SK-N-SH treated with all-trans-retinoic acid at 6 μM for 48 hours (cell line): ENCODE measurements around the gene MIPOL1.

ENCODE experiments used
- ATAC-seq: fragments of 200-7000 bp; cut with Tn5 transposase; 3 replicates; pipeline ENCODE4 v1.9.1; 2020; ENCODE audit warnings: mild to moderate bottlenecking, moderate library complexity
- ARNTL ChIP-seq: fragments of 450-650 bp; formaldehyde crosslinking; IDR thresholded peaks from 2 replicates; pipeline ENCODE4 v1.5.0; 2020; ENCODE audit warnings: low read depth, mild to moderate bottlenecking, moderate library complexity, borderline replicate concordance
- BACH2 ChIP-seq: fragments of 250-450 bp; sonication (Bioruptor Pico); IDR thresholded peaks from 2 replicates; pipeline ENCODE4 v1.9.0; 2021; ENCODE audit warnings: mild to moderate bottlenecking, borderline replicate concordance
- CREB5 ChIP-seq: fragments of 250-450 bp; sonication (Bioruptor Pico); IDR thresholded peaks from 2 replicates; pipeline ENCODE4 v1.5.1; 2020; ENCODE audit warnings: low read depth, mild to moderate bottlenecking, moderate library complexity
- CSDC2 ChIP-seq: fragments of 250-450 bp; sonication (Bioruptor Pico); IDR thresholded peaks from 2 replicates; pipeline ENCODE4 v1.5.0; 2020; ENCODE audit warnings: mild to moderate bottlenecking, moderate library complexity
- ESRRG ChIP-seq: fragments of 250-450 bp; sonication (Bioruptor Pico); IDR thresholded peaks from 2 replicates; pipeline ENCODE4 v1.6.1; 2021; ENCODE audit warnings: mild to moderate bottlenecking
- ISL1 ChIP-seq: fragments of 250-450 bp; sonication (Bioruptor Pico); IDR thresholded peaks from 2 replicates; pipeline ENCODE4 v2.1.2; 2022; ENCODE audit warnings: mild to moderate bottlenecking, moderate library complexity
- OSR1 ChIP-seq: fragments of 250-450 bp; sonication (Bioruptor Pico); IDR thresholded peaks from 2 replicates; pipeline ENCODE4 v1.8.0; 2022; ENCODE audit warnings: moderate library complexity, mild to moderate bottlenecking, inconsistent platforms
- PATZ1 ChIP-seq: fragments of 250-450 bp; sonication (Bioruptor Pico); IDR thresholded peaks from 2 replicates; pipeline ENCODE4 v1.8.0; 2020; ENCODE audit warnings: mild to moderate bottlenecking, moderate library complexity, borderline replicate concordance
- POU6F1 ChIP-seq: fragments of 250-450 bp; sonication (Bioruptor Pico); IDR thresholded peaks from 2 replicates; pipeline ENCODE4 v1.8.0; 2021; ENCODE audit warnings: low read depth, mild to moderate bottlenecking, moderate library complexity, borderline replicate concordance
- PPARA ChIP-seq: fragments of 250-450 bp; sonication (Bioruptor Pico); IDR thresholded peaks from 2 replicates; pipeline ENCODE4 v1.5.0; 2020; ENCODE audit warnings: mild to moderate bottlenecking, borderline replicate concordance
- RARB ChIP-seq: fragments of 250-450 bp; sonication (Bioruptor Pico); IDR thresholded peaks from 2 replicates; pipeline ENCODE4 v1.8.0; 2021; ENCODE audit warnings: mild to moderate bottlenecking, moderate library complexity
- SNAI2 ChIP-seq: fragments of 250-450 bp; sonication (Bioruptor Pico); IDR thresholded peaks from 2 replicates; pipeline ENCODE4 v1.5.0; 2020; ENCODE audit warnings: mild to moderate bottlenecking, moderate library complexity
- TCF4 ChIP-seq: fragments of 250-450 bp; sonication (Bioruptor Pico); IDR thresholded peaks from 2 replicates; pipeline ENCODE4 v1.8.0; 2021; ENCODE audit warnings: mild to moderate bottlenecking, moderate library complexity, borderline replicate concordance
- TOX ChIP-seq: fragments of 250-450 bp; sonication (Bioruptor Pico); IDR thresholded peaks from 2 replicates; pipeline ENCODE4 v1.8.0; 2021; ENCODE audit warnings: mild to moderate bottlenecking, moderate library complexity, borderline replicate concordance
- TSHZ2 ChIP-seq: fragments of 250-450 bp; sonication (Bioruptor Pico); IDR thresholded peaks from 2 replicates; pipeline ENCODE4 v1.5.0; 2020; ENCODE audit warnings: mild to moderate bottlenecking, moderate library complexity
- ZC3H10 ChIP-seq: fragments of 250-450 bp; sonication (Bioruptor Pico); IDR thresholded peaks from 2 replicates; pipeline ENCODE4 v1.5.1; 2021; ENCODE audit warnings: mild to moderate bottlenecking, moderate library complexity
- ZFP3 ChIP-seq: fragments of 250-450 bp; sonication (Bioruptor Pico); IDR thresholded peaks from 2 replicates; pipeline ENCODE4 v1.5.0; 2020; ENCODE audit warnings: mild to moderate bottlenecking, moderate library complexity
- ZFP30 ChIP-seq: fragments of 450-650 bp; formaldehyde crosslinking; IDR thresholded peaks from 2 replicates; pipeline ENCODE4 v1.5.0; 2022; ENCODE audit warnings: mild to moderate bottlenecking, moderate library complexity
- ZNF565 ChIP-seq: fragments of 450-650 bp; formaldehyde crosslinking; conservative IDR thresholded peaks from 2 replicates; pipeline ENCODE4 v1.5.0; 2020; ENCODE audit warnings: low read depth, mild to moderate bottlenecking, moderate library complexity
- ZNF8 ChIP-seq: fragments of 450-650 bp; formaldehyde crosslinking; IDR thresholded peaks from 2 replicates; pipeline ENCODE4 v1.5.0; 2020; ENCODE audit warnings: mild to moderate bottlenecking, moderate library complexity

Gene MIPOL1

GRCh38 chr14:37590428-37591139 lies 392.8 kb downstream of the MIPOL1 start:
- ATAC-seq: no peak
- no peak for TF ChIP-seq ZFP3 (CRISPR knock-in tag)
- no peak for TF ChIP-seq CSDC2 (CRISPR knock-in tag)
- TF ChIP-seq ZNF565 (CRISPR knock-in tag): no peak
- no peak for TF ChIP-seq RARB
- no peak for TF ChIP-seq OSR1
- TF ChIP-seq SNAI2 (CRISPR knock-in tag): no peak
- TF ChIP-seq TSHZ2: no peak
- TF ChIP-seq PPARA: no peak
- no peak for TF ChIP-seq PATZ1 (CRISPR knock-in tag)
- TF ChIP-seq ZC3H10: no peak
- no peak for TF ChIP-seq ISL1

GRCh38 chr14:37591311-37591940 lies 393.7 kb downstream of the MIPOL1 start:
- TF ChIP-seq POU6F1 (CRISPR knock-in tag): no peak
- no peak for TF ChIP-seq ARNTL (CRISPR knock-in tag)
- no peak for TF ChIP-seq ZFP3 (CRISPR knock-in tag)
- TF ChIP-seq TCF4 (CRISPR knock-in tag): no peak
- TF ChIP-seq SNAI2 (CRISPR knock-in tag): no peak
- no peak for TF ChIP-seq PPARA
- no peak for TF ChIP-seq OSR1
- no peak for TF ChIP-seq PATZ1 (CRISPR knock-in tag)
- no peak for TF ChIP-seq ZFP30 (CRISPR knock-in tag)
- no peak for TF ChIP-seq CSDC2 (CRISPR knock-in tag)
- TF ChIP-seq CREB5 (CRISPR knock-in tag): no peak
- no peak for TF ChIP-seq ZNF565 (CRISPR knock-in tag)
- TF ChIP-seq ESRRG: no peak
- TF ChIP-seq TOX (CRISPR knock-in tag): no peak
- TF ChIP-seq, all 23 proteins: peak for 0
- ATAC-seq: no peak

- no peak for ATAC-seq
These were observed 394.3 kb downstream of the MIPOL1 start for GRCh38 chr14:37591941-37592481.

More at GRCh38 chr14:37591941-37592481, 394.3 kb downstream of the MIPOL1 start:
- TF ChIP-seq RARB: no peak
- no peak for TF ChIP-seq ZNF565 (CRISPR knock-in tag)
- TF ChIP-seq TSHZ2: no peak
- TF ChIP-seq ESRRG: no peak
- no peak for TF ChIP-seq PPARA
- TF ChIP-seq CSDC2 (CRISPR knock-in tag): no peak
- no peak for TF ChIP-seq SNAI2 (CRISPR knock-in tag)
- no peak for TF ChIP-seq BACH2 (CRISPR knock-in tag)
- no peak for TF ChIP-seq ZNF8
- TF ChIP-seq ZC3H10: no peak
- TF ChIP-seq, all 23 proteins: peak for 0
